HEK293T (cell line): ENCODE results near the gene PTPN13.

Experiments used
- CTCF ChIA-PET: fragments of 350-600 bp; formaldehyde crosslinking; extraction: SDS; loops from one replicate; lab custom pipeline; 2021; ENCODE audit warnings: antibody characterized with exemption, inconsistent platforms; lab: Yijun Ruan, JAX
- POLR2A ChIA-PET: fragments of 350-600 bp; formaldehyde crosslinking; extraction: SDS; loops from one replicate; lab custom pipeline; 2020; ENCODE audit warnings: antibody characterized with exemption, inconsistent platforms; lab: Yijun Ruan, JAX
- DNase-seq: peaks from one replicate; pipeline ENCODE4 v3.0.0; 2012; ENCODE audit warnings: mixed read lengths; ENCODE audit errors: extremely low spot score
- ARNT ChIP-seq: fragments of 450-650 bp; IDR thresholded peaks from 2 replicates; pipeline ENCODE4 v1.6.1; 2017; ENCODE audit warnings: mild to moderate bottlenecking
- BHLHE40 ChIP-seq: fragments of 450-650 bp; IDR thresholded peaks from 2 replicates; pipeline ENCODE4 v1.6.1; 2016; ENCODE audit warnings: mild to moderate bottlenecking, moderate library complexity, borderline replicate concordance
- CTBP1 ChIP-seq: fragments of 450-650 bp; IDR thresholded peaks from 2 replicates; pipeline ENCODE4 v1.6.1; 2016; ENCODE audit warnings: borderline replicate concordance
- ELF4 ChIP-seq: fragments of 450-650 bp; IDR thresholded peaks from 2 replicates; pipeline ENCODE4 v1.6.1; 2017; ENCODE audit warnings: antibody characterized with exemption
- FOXA1 ChIP-seq: fragments of 450-650 bp; IDR thresholded peaks from 2 replicates; pipeline ENCODE4 v1.6.1; 2016; ENCODE audit warnings: mild to moderate bottlenecking
- FOXK2 ChIP-seq: fragments of 450-650 bp; IDR thresholded peaks from 2 replicates; pipeline ENCODE4 v1.6.1; 2016; ENCODE audit warnings: mild to moderate bottlenecking
- FOXM1 ChIP-seq: fragments of 450-650 bp; IDR thresholded peaks from 2 replicates; pipeline ENCODE4 v1.6.1; 2017; ENCODE audit warnings: mild to moderate bottlenecking, borderline replicate concordance
- HDGF ChIP-seq: fragments of 450-650 bp; IDR thresholded peaks from 2 replicates; pipeline ENCODE4 v1.6.1; 2017; ENCODE audit warnings: antibody characterized with exemption, borderline replicate concordance
- L3MBTL2 ChIP-seq: fragments of 450-650 bp; conservative IDR thresholded peaks from 2 replicates; pipeline ENCODE4 v1.6.1; 2016; ENCODE audit warnings: mild to moderate bottlenecking
- LEF1 ChIP-seq: fragments of 450-650 bp; IDR thresholded peaks from 2 replicates; pipeline ENCODE4 v1.6.1; 2017; ENCODE audit warnings: mild to moderate bottlenecking, borderline replicate concordance
- NFRKB ChIP-seq: fragments of 450-650 bp; IDR thresholded peaks from 2 replicates; pipeline ENCODE4 v1.6.1; 2016; ENCODE audit warnings: mild to moderate bottlenecking, moderate library complexity
- PKNOX1 ChIP-seq: fragments of 450-650 bp; IDR thresholded peaks from 2 replicates; pipeline ENCODE4 v1.6.1; 2016
- SP1 ChIP-seq: fragments of 450-650 bp; IDR thresholded peaks from 2 replicates; pipeline ENCODE4 v1.6.1; 2017
- SUZ12 ChIP-seq: fragments of 450-650 bp; IDR thresholded peaks from 2 replicates; pipeline ENCODE4 v1.6.1; 2016; ENCODE audit warnings: mild to moderate bottlenecking
- TARDBP ChIP-seq: fragments of 450-650 bp; IDR thresholded peaks from 2 replicates; pipeline ENCODE4 v1.6.1; 2016
- ZNF384 ChIP-seq: fragments of 450-650 bp; IDR thresholded peaks from 2 replicates; pipeline ENCODE4 v1.6.1; 2016

The PTPN13 gene

GRCh38 chr4:86809809-86810208 lies 215.7 kb downstream of the PTPN13 start:
- no peak for TF ChIP-seq HDGF
- TF ChIP-seq CTBP1, result no peak
- TF ChIP-seq ARNT, result no peak
- no peak for TF ChIP-seq SUZ12
- no peak for TF ChIP-seq FOXM1
- no peak for TF ChIP-seq L3MBTL2
- no peak for TF ChIP-seq LEF1
- TF ChIP-seq FOXK2, result no peak
- TF ChIP-seq ELF4, result no peak
- TF ChIP-seq FOXA1, result no peak
- no peak for TF ChIP-seq BHLHE40
- TF ChIP-seq ZNF384, result no peak
- TF ChIP-seq TARDBP, result no peak
- TF ChIP-seq PKNOX1, result no peak
- TF ChIP-seq NFRKB, result no peak
- TF ChIP-seq SP1, result no peak
- POLR2A ChIA-PET, result no interaction called here
- DNase-seq, result no peak
- CTCF ChIA-PET, result no interaction called here

- ChIA-PET POLR2A (no interaction called here), CTCF (no interaction called here)
- DNase-seq, result no peak
- TF ChIP-seq HDGF, result no peak
Measured at GRCh38 chr4:86810847-86811246, 216.7 kb downstream of the PTPN13 start.

- POLR2A ChIA-PET, result no interaction called here
- TF ChIP-seq FOXA1 (no peak), TARDBP (no peak), NFRKB (no peak), ARNT (no peak), ZNF384 (no peak), SP1 (no peak), SUZ12 (no peak), PKNOX1 (no peak), FOXM1 (no peak), L3MBTL2 (no peak), CTBP1 (no peak), LEF1 (no peak), HDGF (no peak), ELF4 (no peak), FOXK2 (no peak), BHLHE40 (no peak)
- no peak for DNase-seq
- CTCF ChIA-PET, result no interaction called here
Measured at GRCh38 chr4:86815653-86816052, 221.5 kb downstream of the PTPN13 start.

- ChIA-PET CTCF (interaction anchor here (0.6 kb wide), 1 partner anchor 57 kb away, joined by 3 read pairs; no protein-coding TSS in a partner anchor), POLR2A (no interaction called here)
- TF ChIP-seq PKNOX1, result peak; percentile 57
- TF ChIP-seq ARNT, result no peak
- no peak for DNase-seq
Measured at GRCh38 chr4:86816501-86817273, 222.6 kb downstream of the PTPN13 start.

GRCh38 chr4:86818211-86818610 lies 224.1 kb downstream of the PTPN13 start:
- CTCF ChIA-PET, result no interaction called here
- POLR2A ChIA-PET, result interaction anchor here (0.7 kb wide), 1 partner anchor 14 kb away, joined by 3 read pairs; no protein-coding TSS in a partner anchor
- no peak for TF ChIP-seq ZNF384
- TF ChIP-seq PKNOX1, result no peak
- TF ChIP-seq FOXM1, result no peak
- no peak for TF ChIP-seq ELF4
- TF ChIP-seq FOXK2, result no peak
- no peak for TF ChIP-seq SUZ12
- no peak for TF ChIP-seq BHLHE40
- TF ChIP-seq HDGF, result no peak
- no peak for TF ChIP-seq ARNT
- TF ChIP-seq LEF1, result no peak
- no peak for TF ChIP-seq TARDBP
- TF ChIP-seq NFRKB, result no peak
- no peak for TF ChIP-seq CTBP1
- TF ChIP-seq SP1, result no peak
- no peak for TF ChIP-seq FOXA1
- no peak for TF ChIP-seq L3MBTL2
- DNase-seq, result no peak

GRCh38 chr4:86818841-86819240 lies 224.7 kb downstream of the PTPN13 start:
- no peak for DNase-seq
- POLR2A ChIA-PET, result no interaction called here
- CTCF ChIA-PET, result interaction anchor here (0.7 kb wide), 2 partner anchors 13 to 709 kb away, joined by 3 to 4 read pairs; no protein-coding TSS in a partner anchor
- no peak for TF ChIP-seq HDGF
- TF ChIP-seq FOXA1, result no peak
